PFSK-1 (cell line): Measurements from ENCODE around the gene SHF.

Experiments used
- FOXP2 ChIP-seq: optimal IDR thresholded peaks from 2 replicates; pipeline ENCODE3; 2011; ENCODE audit warnings: borderline replicate concordance, control low read depth, inconsistent platforms; ENCODE audit not compliant: insufficient read depth; ENCODE audit errors: extremely low read length, extremely low read depth
- POLR2AphosphoS5 ChIP-seq: IDR thresholded peaks from 2 replicates; pipeline ENCODE4 v1.6.1; 2012; ENCODE audit warnings: low read depth, mild to moderate bottlenecking, control low read depth, low read length, moderate library complexity
- REST ChIP-seq, 2 experiments: IDR thresholded peaks; 2 replicates each; pipeline versions ENCODE4 v1.6.1 to v1.8.0; 2011 to 2012; ENCODE audit warnings: low read depth in 2 of 2, low read length in 2 of 2, control low read depth in 1 of 2, inconsistent platforms in 1 of 2, mild to moderate bottlenecking in 1 of 2, moderate library complexity in 1 of 2; ENCODE audit not compliant: insufficient read depth in 1 of 2
- SIN3A ChIP-seq: IDR thresholded peaks from 2 replicates; pipeline ENCODE4 v1.6.1; 2012; ENCODE audit warnings: mild to moderate bottlenecking, low read length, moderate library complexity, borderline replicate concordance; ENCODE audit not compliant: insufficient read depth
- TAF1 ChIP-seq: IDR thresholded peaks from 2 replicates; pipeline ENCODE4 v1.6.1; 2012; ENCODE audit warnings: low read length, control low read depth, borderline replicate concordance; ENCODE audit not compliant: insufficient read depth

SHF gene

GRCh38 chr15:45141386-45141785, 46.4 kb downstream of the SHF start:
- TF ChIP-seq REST (IDR thresholded peaks at IDR 0.05; ENCODE audit: insufficient read depth in 1 of 2, low read depth in 2 of 2, low read length in 2 of 2) (no peak), SIN3A (no peak), TAF1 (no peak), FOXP2 (no peak), POLR2AphosphoS5 (no peak)

- TF ChIP-seq FOXP2 (no peak), REST (IDR thresholded peaks at IDR 0.05; ENCODE audit: insufficient read depth in 1 of 2, low read depth in 2 of 2, low read length in 2 of 2) (no peak), TAF1 (no peak), SIN3A (no peak), POLR2AphosphoS5 (no peak)
Measured at GRCh38 chr15:45140557-45141250, 47.1 kb downstream of the SHF start.

GRCh38 chr15:45139770-45140169, 48.0 kb downstream of the SHF start:
- no peak for TF ChIP-seq POLR2AphosphoS5
- no peak for TF ChIP-seq REST (IDR thresholded peaks at IDR 0.05; ENCODE audit: insufficient read depth in 1 of 2, low read depth in 2 of 2, low read length in 2 of 2)
- no peak for TF ChIP-seq SIN3A

GRCh38 chr15:45138814-45139765, 48.7 kb downstream of the SHF start:
- TF ChIP-seq POLR2AphosphoS5 (no peak), REST (IDR thresholded peaks at IDR 0.05; ENCODE audit: insufficient read depth in 1 of 2, low read depth in 2 of 2, low read length in 2 of 2) (no peak), TAF1 (no peak), FOXP2 (no peak)
